SH-SY5Y (cell line): ENCODE data around the gene APOL1.

Source experiments
- GATA2 ChIP-seq: IDR thresholded peaks from 2 replicates; pipeline ENCODE4 v1.6.1; 2011; ENCODE audit warnings: mild to moderate bottlenecking, low read depth, low read length
- GATA3 ChIP-seq: IDR thresholded peaks from 2 replicates; pipeline ENCODE4 v1.6.1; 2011; ENCODE audit warnings: low read depth, mild to moderate bottlenecking, low read length, moderate library complexity

- TF ChIP-seq GATA3 (no peak), GATA2 (no peak)
Observed at GRCh38 chr22:36210224-36210623, 42.7 kb upstream of the APOL1 start.
